Fibroblast of lung (primary cell): ENCODE results near the gene ANAPC13. TPM values are rescaled to one million over a fixed set of nuclear protein-coding genes. Genes with fewer than 3 reads are reported as not detected.

ENCODE experiments used
- DNase-seq, 2 donors: peaks; one replicate each; pipeline versions ENCODE4 v3.0.0 to v3.0.0-alpha.2; 2010; ENCODE audit warnings: low read depth in 2 of 2
- H2AFZ ChIP-seq: 2 replicates; pipeline ENCODE4 v1.5.1; 2012; ENCODE audit warnings: low read length, control low read depth, inconsistent platforms
- H3K27ac ChIP-seq: 2 replicates; pipeline ENCODE4 v1.5.1; 2011; ENCODE audit warnings: low read length, control low read depth; ENCODE audit not compliant: insufficient read depth
- H3K27me3 ChIP-seq: 2 replicates; pipeline ENCODE4 v1.5.1; 2011; ENCODE audit warnings: mild to moderate bottlenecking, low read length; ENCODE audit not compliant: control insufficient read depth, insufficient read depth
- H3K36me3 ChIP-seq: 2 replicates; pipeline ENCODE4 v1.5.1; 2011; ENCODE audit warnings: low read length; ENCODE audit not compliant: control insufficient read depth, insufficient read depth
- H3K4me1 ChIP-seq: 2 replicates; pipeline ENCODE4 v1.5.1; 2011; ENCODE audit warnings: low read length; ENCODE audit not compliant: control insufficient read depth, insufficient read depth; ENCODE audit errors: extremely low read depth
- H3K4me2 ChIP-seq: 2 replicates; pipeline ENCODE4 v1.5.1; 2011; ENCODE audit warnings: low read length, control low read depth; ENCODE audit not compliant: insufficient read depth; ENCODE audit errors: extremely low read depth
- H3K4me3 ChIP-seq, 4 experiments: fragments of 200-600 bp in 1 of 4; sonication (generic) in 1 of 4; replicated peaks in 1 of 4; 2 replicates each; pipeline ENCODE4 v1.5.1; 2011 to 2016; ENCODE audit warnings: low read length in 4 of 4, low read depth in 3 of 4, mild to moderate bottlenecking in 3 of 4, control low read depth in 2 of 4, inconsistent platforms in 1 of 4, mixed read lengths in 1 of 4; ENCODE audit not compliant: insufficient read depth in 1 of 4; ENCODE audit errors: control extremely low read depth in 1 of 4
- H3K79me2 ChIP-seq: 2 replicates; pipeline ENCODE4 v1.5.1; 2012; ENCODE audit warnings: mild to moderate bottlenecking, low read length, inconsistent platforms; ENCODE audit not compliant: control insufficient read depth, insufficient read depth
- H3K9ac ChIP-seq: 2 replicates; pipeline ENCODE4 v1.5.1; 2011; ENCODE audit warnings: mild to moderate bottlenecking, low read length, control low read depth; ENCODE audit not compliant: insufficient read depth
- H3K9me3 ChIP-seq: 2 replicates; pipeline ENCODE4 v1.5.1; 2012; ENCODE audit warnings: low read depth, low read length; ENCODE audit not compliant: control insufficient read depth, insufficient read depth
- H4K20me1 ChIP-seq: 2 replicates; pipeline ENCODE4 v1.5.1; 2011; ENCODE audit warnings: low read length; ENCODE audit not compliant: control insufficient read depth, insufficient read depth; ENCODE audit errors: extremely low read depth
- EZH2 ChIP-seq: IDR thresholded peaks from 2 replicates; pipeline ENCODE4 v1.5.1; 2012; ENCODE audit warnings: low read length, control low read depth, mild to moderate bottlenecking; ENCODE audit errors: missing control alignments
- polyA plus RNA-seq, 2 donors: library from polyadenylated mRNA; depleted of rRNA in 1 of 2; stranded (reverse) in 1 of 2; unstranded in 1 of 2; fragments of >200 nt; gene quantifications; 2 replicates each; pipeline ENCODE4 v1.2.1, GENCODE V29; 2011 to 2012; ENCODE audit warnings: missing spikeins in 1 of 2
- total RNA-seq: library from RNA; depleted of rRNA; stranded (reverse); fragments of >200 nt; gene quantifications from 2 replicates; pipeline ENCODE4 v1.2.1, GENCODE V29; 2014
- TF ChIP-seq, protein P1 (sequence below), 2 donors: IDR thresholded peaks in 1 of 2; conservative IDR thresholded peaks in 1 of 2; 1 replicate in 1 of 2; 2 replicates in 1 of 2; pipeline ENCODE4 v1.5.1; 2011 to 2012; ENCODE audit warnings: low read length in 2 of 2, control low read depth in 1 of 2, inconsistent platforms in 1 of 2, low read depth in 1 of 2, mild to moderate bottlenecking in 1 of 2

ANAPC13 gene
- total and polyA plus RNA-seq, 2 donors (not counting 1 experiment from before 2014, with no cell fraction given), result 93.3 to 110 TPM

DNA sequence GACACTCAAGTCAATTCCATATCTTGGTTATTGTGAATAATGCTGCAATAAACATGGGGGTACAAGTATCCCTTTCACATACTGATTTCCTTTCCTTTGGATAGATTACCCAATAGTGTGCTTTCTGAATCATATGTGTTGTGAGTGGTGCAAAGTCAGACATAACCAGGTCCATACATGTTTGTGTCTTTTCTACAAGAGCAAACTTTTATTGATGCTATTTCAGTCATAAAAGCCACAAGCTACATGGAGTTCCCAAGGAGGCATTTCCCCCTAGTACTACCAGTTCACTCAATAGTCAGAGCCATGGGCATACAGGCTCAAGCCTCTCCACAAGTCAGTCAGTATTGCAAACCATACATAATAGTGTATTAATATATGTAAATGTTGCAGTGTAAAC is 10.2 kb upstream of the ANAPC13 start:
- peaks cover 11% of the 10 kb centered on the region for H3K79me2 ChIP-seq
- H4K20me1 ChIP-seq, result no peaks in the 10 kb centered on the region

GRCh38 chr3:134494495-134494894 is 8.7 kb upstream of the ANAPC13 start:
- no peak overlapping the region for H3K4me2 ChIP-seq
- no peak overlapping the region for H3K9ac ChIP-seq
- no peak for DNase-seq
- H3K4me1 ChIP-seq, result no peaks in the 10 kb centered on the region
- no peak overlapping the region for H3K27ac ChIP-seq
- no peak overlapping the region for H3K4me3 ChIP-seq
- no peak for TF ChIP-seq EZH2
- TF ChIP-seq, protein P1, sequence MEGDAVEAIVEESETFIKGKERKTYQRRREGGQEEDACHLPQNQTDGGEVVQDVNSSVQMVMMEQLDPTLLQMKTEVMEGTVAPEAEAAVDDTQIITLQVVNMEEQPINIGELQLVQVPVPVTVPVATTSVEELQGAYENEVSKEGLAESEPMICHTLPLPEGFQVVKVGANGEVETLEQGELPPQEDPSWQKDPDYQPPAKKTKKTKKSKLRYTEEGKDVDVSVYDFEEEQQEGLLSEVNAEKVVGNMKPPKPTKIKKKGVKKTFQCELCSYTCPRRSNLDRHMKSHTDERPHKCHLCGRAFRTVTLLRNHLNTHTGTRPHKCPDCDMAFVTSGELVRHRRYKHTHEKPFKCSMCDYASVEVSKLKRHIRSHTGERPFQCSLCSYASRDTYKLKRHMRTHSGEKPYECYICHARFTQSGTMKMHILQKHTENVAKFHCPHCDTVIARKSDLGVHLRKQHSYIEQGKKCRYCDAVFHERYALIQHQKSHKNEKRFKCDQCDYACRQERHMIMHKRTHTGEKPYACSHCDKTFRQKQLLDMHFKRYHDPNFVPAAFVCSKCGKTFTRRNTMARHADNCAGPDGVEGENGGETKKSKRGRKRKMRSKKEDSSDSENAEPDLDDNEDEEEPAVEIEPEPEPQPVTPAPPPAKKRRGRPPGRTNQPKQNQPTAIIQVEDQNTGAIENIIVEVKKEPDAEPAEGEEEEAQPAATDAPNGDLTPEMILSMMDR (conservative IDR thresholded peaks at IDR 0.05 in 1 of 2, IDR thresholded peaks at IDR 0.05 in 1 of 2; ENCODE audit: low read depth in 1 of 2, low read length in 2 of 2), result no peak
- H2AFZ ChIP-seq, result no peak overlapping the region
- H3K79me2 ChIP-seq, result peaks cover 12% of the 10 kb centered on the region
- no peaks in the 10 kb centered on the region for H3K27me3 ChIP-seq
- H3K36me3 ChIP-seq, result no peaks in the 10 kb centered on the region
- H4K20me1 ChIP-seq, result no peaks in the 10 kb centered on the region
- no peaks in the 10 kb centered on the region for H3K9me3 ChIP-seq

More for the DNA sequence above, 10.2 kb upstream of the ANAPC13 start:
- no peak overlapping the region for H2AFZ ChIP-seq
- H3K36me3 ChIP-seq, result no peaks in the 10 kb centered on the region
- TF ChIP-seq, protein P1 (conservative IDR thresholded peaks at IDR 0.05 in 1 of 2, IDR thresholded peaks at IDR 0.05 in 1 of 2; ENCODE audit: low read depth in 1 of 2, low read length in 2 of 2), result no peak
- TF ChIP-seq EZH2, result no peak
- no peaks in the 10 kb centered on the region for H3K4me1 ChIP-seq
- H3K4me2 ChIP-seq, result no peak overlapping the region
- DNase-seq, result no peak
- H3K27ac ChIP-seq, result no peak overlapping the region
- H3K9ac ChIP-seq, result no peak overlapping the region
- H3K4me3 ChIP-seq, result no peak overlapping the region
- no peaks in the 10 kb centered on the region for H3K9me3 ChIP-seq
- H3K27me3 ChIP-seq, result no peaks in the 10 kb centered on the region

DNA sequence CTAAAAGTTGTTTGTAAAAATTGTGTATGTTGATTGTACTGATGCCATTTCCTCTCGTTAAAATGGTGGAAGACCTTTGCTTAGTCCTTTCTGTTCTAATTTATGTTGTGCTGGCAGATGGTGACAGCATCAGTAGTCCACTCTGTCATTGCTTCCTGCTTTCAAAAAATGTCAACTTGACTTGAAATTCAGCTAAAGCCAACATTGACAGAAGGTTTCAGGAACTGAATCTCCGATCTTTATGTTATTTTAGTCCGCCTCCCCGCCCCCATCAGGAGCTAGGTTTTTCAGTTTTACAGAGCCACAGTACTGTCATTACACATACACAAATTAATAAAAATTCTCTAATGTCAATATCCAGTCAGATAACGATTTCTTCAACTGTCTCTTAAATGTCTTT is 1.6 kb upstream of the ANAPC13 start:
- H3K36me3 ChIP-seq, result no peaks in the 10 kb centered on the region
- no peaks in the 10 kb centered on the region for H4K20me1 ChIP-seq
- H3K4me1 ChIP-seq, result peaks cover 17% of the 10 kb centered on the region
- TF ChIP-seq, protein P1 (conservative IDR thresholded peaks at IDR 0.05 in 1 of 2, IDR thresholded peaks at IDR 0.05 in 1 of 2; ENCODE audit: low read depth in 1 of 2, low read length in 2 of 2), result no peak
- TF ChIP-seq EZH2, result no peak
- no peak overlapping the region for H3K9ac ChIP-seq
- no peak overlapping the region for H2AFZ ChIP-seq
- peaks cover 37% of the 10 kb centered on the region for H3K79me2 ChIP-seq
- no peaks in the 10 kb centered on the region for H3K9me3 ChIP-seq
- no peak for DNase-seq
- H3K27me3 ChIP-seq, result no peaks in the 10 kb centered on the region
- peak overlapping the region; percentile 97 for H3K4me2 ChIP-seq
- H3K4me3 ChIP-seq, result peak overlapping the region in 3 of 4 experiments; percentile 81 to 92 (median 82)
- peak overlapping the region; percentile 98 for H3K27ac ChIP-seq
